ACC112 (cell line): ENCODE results near the gene RHOBTB1.

Experiments used
- H2AFZ ChIP-seq: fragments of 200-600 bp; sonication (generic); one replicate; pipeline ENCODE4 v1.6.0; 2017; ENCODE audit warnings: antibody characterized with exemption, low read length; ENCODE audit not compliant: unreplicated experiment
- H3K27ac ChIP-seq: fragments of 200-600 bp; sonication (generic); 2 replicates; pipeline ENCODE4 v1.5.1; 2014; ENCODE audit warnings: low read depth, mild to moderate bottlenecking, antibody characterized with exemption, low read length, moderate library complexity
- H3K27me3 ChIP-seq: fragments of 200-600 bp; sonication (generic); 2 replicates; pipeline ENCODE4 v1.6.1; 2014; ENCODE audit warnings: mild to moderate bottlenecking, antibody characterized with exemption, low read length, moderate library complexity, mixed read lengths; ENCODE audit not compliant: insufficient read depth
- H3K36me3 ChIP-seq: fragments of 200-600 bp; sonication (generic); 2 replicates; pipeline ENCODE4 v1.6.1; 2016; ENCODE audit warnings: mild to moderate bottlenecking, antibody characterized with exemption, low read length, moderate library complexity, mixed read lengths; ENCODE audit not compliant: insufficient read depth
- H3K4me1 ChIP-seq: fragments of 200-600 bp; sonication (generic); one replicate; pipeline ENCODE4 v1.6.1; 2016; ENCODE audit warnings: low read length, mixed read lengths; ENCODE audit not compliant: insufficient read depth, unreplicated experiment, control insufficient read depth
- H3K4me3 ChIP-seq: fragments of 200-600 bp; sonication (generic); 2 replicates; pipeline ENCODE4 v1.5.1; 2014; ENCODE audit warnings: mild to moderate bottlenecking, low read depth, low read length
- H3K79me2 ChIP-seq: fragments of 200-600 bp; sonication (generic); one replicate; pipeline ENCODE4 v1.6.0; 2016; ENCODE audit warnings: low read length; ENCODE audit not compliant: control insufficient read depth, unreplicated experiment, insufficient read depth

Gene RHOBTB1

GRCh38 chr10:60825520-60825919, 118.5 kb downstream of the RHOBTB1 start:
- H3K27me3 ChIP-seq = no peaks in the 10 kb centered on the region
- H3K36me3 ChIP-seq = no peaks in the 10 kb centered on the region
- H3K79me2 ChIP-seq = no peaks in the 10 kb centered on the region
- H3K27ac ChIP-seq = no peak overlapping the region
- H3K4me1 ChIP-seq = peaks cover 22% of the 10 kb centered on the region
- no peak overlapping the region for H2AFZ ChIP-seq
- H3K4me3 ChIP-seq = no peak overlapping the region

GRCh38 chr10:60823324-60823723, 120.7 kb downstream of the RHOBTB1 start:
- H3K27me3 ChIP-seq = no peaks in the 10 kb centered on the region
- no peak overlapping the region for H3K4me3 ChIP-seq
- no peaks in the 10 kb centered on the region for H3K79me2 ChIP-seq
- no peak overlapping the region for H3K27ac ChIP-seq
- no peak overlapping the region for H2AFZ ChIP-seq
- peaks cover 20% of the 10 kb centered on the region for H3K4me1 ChIP-seq
- no peaks in the 10 kb centered on the region for H3K36me3 ChIP-seq

- Histone ChIP-seq H2AFZ (no peak overlapping the region), H3K79me2 (no peaks in the 10 kb centered on the region), H3K36me3 (no peaks in the 10 kb centered on the region), H3K27me3 (no peaks in the 10 kb centered on the region), H3K4me3 (no peak overlapping the region), H3K27ac (no peak overlapping the region), H3K4me1 (peaks cover 16% of the 10 kb centered on the region)
Measured at GRCh38 chr10:60822809-60823208, 121.2 kb downstream of the RHOBTB1 start.

DNA sequence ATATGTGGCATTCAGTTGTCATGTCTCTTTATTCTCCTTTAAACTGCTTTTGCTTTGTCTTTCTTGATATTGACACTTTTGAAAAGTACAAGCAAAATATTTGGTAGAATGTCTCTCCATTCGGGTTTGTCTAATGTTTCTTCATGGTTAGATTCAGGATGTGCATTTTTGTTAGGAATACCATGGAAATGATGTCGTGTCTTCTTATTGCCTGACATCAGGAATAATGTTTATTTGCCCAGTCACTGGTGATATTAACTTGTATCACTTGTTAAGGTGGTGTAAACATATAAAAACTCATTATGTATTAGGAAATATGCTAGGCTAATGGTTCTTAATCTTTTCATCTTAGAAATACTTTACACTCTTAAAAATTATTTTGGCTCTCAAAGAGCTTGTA, 122.3 kb downstream of the RHOBTB1 start:
- H3K4me1 ChIP-seq = peaks cover 20% of the 10 kb centered on the region
- H3K79me2 ChIP-seq = no peaks in the 10 kb centered on the region
- H3K27ac ChIP-seq = no peak overlapping the region
- no peak overlapping the region for H2AFZ ChIP-seq
- no peak overlapping the region for H3K4me3 ChIP-seq
- H3K27me3 ChIP-seq = no peaks in the 10 kb centered on the region
- H3K36me3 ChIP-seq = no peaks in the 10 kb centered on the region

DNA sequence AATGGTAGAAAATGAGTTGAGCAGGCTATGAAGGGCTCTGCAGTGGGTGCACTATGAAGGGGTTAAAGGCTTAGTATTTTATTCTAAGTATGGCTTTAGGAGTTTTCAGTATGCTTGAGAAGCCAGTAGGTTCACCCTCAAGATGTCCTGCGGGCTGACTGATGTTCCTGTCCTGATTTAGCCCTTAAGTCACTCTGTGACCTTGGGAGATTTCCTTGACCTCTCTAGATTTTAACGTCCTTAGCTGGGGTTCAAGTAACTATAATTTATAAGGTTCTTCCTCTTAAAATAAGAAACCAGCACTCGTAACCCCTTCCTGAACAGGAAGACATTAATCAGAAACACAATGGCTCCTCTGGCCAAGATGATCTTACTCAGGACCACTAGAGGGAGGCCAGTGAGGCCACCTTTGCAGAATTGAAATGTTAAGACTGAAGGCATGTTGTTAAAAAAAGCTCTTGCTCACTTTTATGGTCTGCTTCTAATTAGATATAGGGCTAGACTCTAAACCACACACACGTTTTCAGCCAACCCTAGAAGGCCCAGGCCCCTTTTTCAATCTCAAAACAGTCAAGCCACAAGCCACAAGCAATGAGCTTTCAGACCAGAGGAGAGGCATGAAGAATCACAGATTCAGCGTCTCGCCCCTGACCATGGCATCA, 123.8 kb downstream of the RHOBTB1 start:
- Histone ChIP-seq H3K27ac (no peak overlapping the region), H3K4me1 (peaks cover 20% of the 10 kb centered on the region), H3K27me3 (no peaks in the 10 kb centered on the region), H3K79me2 (no peaks in the 10 kb centered on the region), H3K4me3 (no peak overlapping the region), H3K36me3 (no peaks in the 10 kb centered on the region), H2AFZ (no peak overlapping the region)
